Psoas muscle (tissue), 8 donors: ENCODE data around the gene STIL. TPM values are rescaled to one million over a fixed set of nuclear protein-coding genes. Genes with fewer than 3 reads are reported as not detected.
"Not testable (repeated sequence)": the region's sequence is repeated elsewhere in the genome, so short reads cannot be mapped to it uniquely, and the experiment has no call there.

Experiments used
- ATAC-seq, 4 donors: fragments of 200-7000 bp; cut with Tn5 transposase; one replicate each; pipeline ENCODE4 v1.9.1; 2020; ENCODE audit warnings: moderate library complexity in 3 of 4, mild to moderate bottlenecking in 2 of 4
- DNase-seq, 2 donors: peaks; one replicate each; pipeline ENCODE4 v3.0.0-alpha.2; 2020
- H3K27ac ChIP-seq: fragments of 200-600 bp; one replicate; pipeline ENCODE4 v1.8.0; 2022
- H3K27me3 ChIP-seq, 3 donors: fragments of 200-600 bp in 1 of 3; one replicate each; pipeline versions ENCODE4 v1.6.1 to v1.8.0; 2013 to 2022; ENCODE audit warnings: low read length in 2 of 3, mild to moderate bottlenecking in 2 of 3, moderate library complexity in 1 of 3; ENCODE audit not compliant: insufficient read depth in 3 of 3
- H3K36me3 ChIP-seq, 2 donors: fragments of 200-600 bp in 1 of 2; one replicate each; pipeline versions ENCODE4 v1.6.1 to v1.8.0; 2013 to 2022; ENCODE audit warnings: low read depth in 1 of 2, mild to moderate bottlenecking in 1 of 2, moderate library complexity in 1 of 2; ENCODE audit not compliant: insufficient read depth in 1 of 2
- H3K4me1 ChIP-seq: fragments of 200-600 bp; one replicate; pipeline ENCODE4 v1.8.0; 2022
- H3K4me3 ChIP-seq: fragments of 200-600 bp; one replicate; pipeline ENCODE4 v1.8.0; 2022; ENCODE audit warnings: mild to moderate bottlenecking
- H3K9me3 ChIP-seq: fragments of 200-600 bp; one replicate; pipeline ENCODE4 v1.8.0; 2022
- CTCF ChIP-seq: fragments of 200-600 bp; IDR thresholded peaks from one replicate; pipeline ENCODE4 v1.8.0; 2022; ENCODE audit warnings: antibody characterized with exemption
- WGBS, 3 donors: extraction: QIAGEN DNeasy Blood & Tissue Kit; methylation state at CpG; one replicate each; pipeline versions ENCODE4 v1.1.6 to v1.1.7; 2013; 5-methylcytosine and 5-hydroxymethylcytosine counted together
- intact Hi-C, 2 donors: fragments of 100-400 bp; cut with DNase I; formaldehyde crosslinking; loops; one replicate each; pipeline versions ENCODE4 v1.11.0 to v1.14.2; 2022
- polyA plus RNA-seq, 3 donors: library from polyadenylated mRNA; stranded (reverse); fragments of 200-250 nt; gene quantifications; one replicate each; pipeline ENCODE4 v1.2.3, GENCODE V29; 2013
- total RNA-seq, 4 donors: library from RNA; stranded (reverse); fragmentation: NEBNext Ultra II Directional in 2 of 4; extraction: Animal tissue kit (Norgen Biotek cat#: 25700) in 2 of 4; gene quantifications; one replicate each; pipeline versions ENCODE4 v1.2.1 to v1.2.4, GENCODE V29; 2021 to 2023
- donor health status: healthy with polysubstance abuse.
- donor health status: DM: no; HTN: no; CAD: no; lungs with moderate emphysema.
- donor health status: Bipolar disorder and iron deficiency.
- donor health status: healthy.
- donor health status: DM: yes; HTN: yes; CAD: no.
- donor health status: DM: no; HTN: no; CAD: no.
- donor health status: DM: no; HTN: no; CAD: no.
- donor health status: DM: yes; HTN: yes; CAD: no.

The STIL gene
- total and polyA plus RNA-seq, 7 donors: 0.14 to 1.0 (median 0.41) TPM

- Histone ChIP-seq H3K4me3 (no peak overlapping the region), H3K27me3 (no peaks in the 10 kb centered on the region), H3K27ac (no peak overlapping the region), H3K36me3 (no peaks in the 10 kb centered on the region), H3K9me3 (no peaks in the 10 kb centered on the region), H3K4me1 (no peaks in the 10 kb centered on the region)
- TF ChIP-seq CTCF: no peak
- ATAC-seq: no peak
- 68 to 74% (median 70%) methylated on average over 1 of the region's 1 CpG for WGBS, 3 donors
- intact Hi-C loops: no loop called here
- no peak for DNase-seq
Measured at GRCh38 chr1:47317841-47318240, 3.9 kb upstream of the STIL start.

GRCh38 chr1:47309427-47309826, 4.5 kb downstream of the STIL start:
- ATAC-seq (no peak), DNase-seq (no peak)
- Histone ChIP-seq H3K4me1 (no peaks in the 10 kb centered on the region), H3K27me3 (no peaks in the 10 kb centered on the region), H3K4me3 (no peak overlapping the region), H3K27ac (no peak overlapping the region), H3K9me3 (no peaks in the 10 kb centered on the region), H3K36me3 (no peaks in the 10 kb centered on the region)
- intact Hi-C loops: no loop called here
- TF ChIP-seq CTCF: no peak
- WGBS, 3 donors: 70 to 75% (median 70%) methylated on average over 4 of the region's 4 CpGs

GRCh38 chr1:47302472-47302871, 11.5 kb downstream of the STIL start:
- no peak for DNase-seq
- no peaks in the 10 kb centered on the region for H3K27me3 ChIP-seq
- no peak for ATAC-seq
- H3K4me1 ChIP-seq: no peaks in the 10 kb centered on the region
- intact Hi-C loops: no loop called here
- no peaks in the 10 kb centered on the region for H3K36me3 ChIP-seq
- H3K9me3 ChIP-seq: no peaks in the 10 kb centered on the region
- WGBS, 3 donors: 96 to 98% (median 98%) methylated on average over 2 of the region's 2 CpGs
- no peak overlapping the region for H3K27ac ChIP-seq
- H3K4me3 ChIP-seq: no peak overlapping the region
- TF ChIP-seq CTCF: no peak

GRCh38 chr1:47298025-47298699, 15.8 kb downstream of the STIL start:
- Histone ChIP-seq H3K4me1 (no peaks in the 10 kb centered on the region), H3K27ac (no peak overlapping the region), H3K27me3 (no peaks in the 10 kb centered on the region), H3K4me3 (no peak overlapping the region), H3K36me3 (no peaks in the 10 kb centered on the region), H3K9me3 (no peaks in the 10 kb centered on the region)
- TF ChIP-seq CTCF: no peak
- DNase-seq: no peak
- ATAC-seq: no peak
- intact Hi-C loops: no loop called here

- no peak for ATAC-seq
- Histone ChIP-seq H3K4me1 (no peaks in the 10 kb centered on the region), H3K4me3 (no peak overlapping the region), H3K36me3 (no peaks in the 10 kb centered on the region), H3K27ac (no peak overlapping the region), H3K9me3 (no peaks in the 10 kb centered on the region), H3K27me3 (no peaks in the 10 kb centered on the region)
- TF ChIP-seq CTCF: no peak
- no peak for DNase-seq
- WGBS, 3 donors: 89 to 98% (median 96%) methylated on average over 2 of the region's 2 CpGs
- intact Hi-C loops: no loop called here
Measured at GRCh38 chr1:47295579-47295978, 18.4 kb downstream of the STIL start.

- WGBS, 3 donors: 98 to 99% (median 99%) methylated on average over 6 of the region's 6 CpGs
- intact Hi-C loops: not testable (repeated sequence)
Measured at GRCh38 chr1:47294863-47295262, 19.1 kb downstream of the STIL start.

GRCh38 chr1:47288116-47288515, 25.8 kb downstream of the STIL start:
- DNase-seq, H3K4me3 ChIP-seq, H3K4me1 ChIP-seq, H3K27me3 ChIP-seq, H3K27ac ChIP-seq, intact Hi-C loops, H3K36me3 ChIP-seq, H3K9me3 ChIP-seq, ATAC-seq: not testable (repeated sequence)
- WGBS, 3 donors: 93 to 98% (median 93%) methylated on average over 4 of the region's 4 CpGs

More at GRCh38 chr1:47294863-47295262, 19.1 kb downstream of the STIL start:
- H3K9me3 ChIP-seq, H3K27ac ChIP-seq, DNase-seq, H3K27me3 ChIP-seq, H3K4me1 ChIP-seq, ATAC-seq, H3K4me3 ChIP-seq, H3K36me3 ChIP-seq: not testable (repeated sequence)
